DMS153 treated with DMSO at 0.1 percent for 48 hours (cell line): Measurements from ENCODE around the gene PRKG1.
"Not testable (repeated sequence)": the region's sequence is repeated elsewhere in the genome, so short reads cannot be mapped to it uniquely, and the experiment has no call there.

Source experiments
- DNase-seq: peaks from one replicate; lab custom pipeline; 2025; ENCODE audit not compliant: unreplicated experiment; lab: John Stamatoyannopoulos, UW

PRKG1 gene

GRCh38 chr10:51564896-51565510 is 490.7 kb downstream of the PRKG1 start:
- no peak for DNase-seq

- DNase-seq = no peak
Measured at GRCh38 chr10:51567271-51567670, 493.0 kb downstream of the PRKG1 start.

GRCh38 chr10:51569467-51569866 is 495.2 kb downstream of the PRKG1 start:
- DNase-seq = no peak

- no peak for DNase-seq
Measured at GRCh38 chr10:51574248-51575048, 500.2 kb downstream of the PRKG1 start.

- not testable (repeated sequence) for DNase-seq
Measured at GRCh38 chr10:51581196-51581595, 506.9 kb downstream of the PRKG1 start.

- DNase-seq = no peak
Measured at GRCh38 chr10:51583976-51584375, 509.7 kb downstream of the PRKG1 start.

- no peak for DNase-seq
Measured at GRCh38 chr10:51585742-51586141, 511.5 kb downstream of the PRKG1 start.

GRCh38 chr10:51588984-51589383 is 514.7 kb downstream of the PRKG1 start:
- DNase-seq = no peak

- no peak for DNase-seq
Measured at GRCh38 chr10:51590818-51591217, 516.5 kb downstream of the PRKG1 start.

- DNase-seq = no peak
Measured at GRCh38 chr10:51596695-51597094, 522.4 kb downstream of the PRKG1 start.

GRCh38 chr10:51599647-51600046 is 525.4 kb downstream of the PRKG1 start:
- no peak for DNase-seq

GRCh38 chr10:51602326-51602725 is 528.0 kb downstream of the PRKG1 start:
- no peak for DNase-seq

GRCh38 chr10:51604579-51604978 is 530.3 kb downstream of the PRKG1 start:
- DNase-seq = no peak

- no peak for DNase-seq
Measured at GRCh38 chr10:51606825-51607462, 532.7 kb downstream of the PRKG1 start.

GRCh38 chr10:51607463-51607835 is 533.2 kb downstream of the PRKG1 start:
- no peak for DNase-seq

GRCh38 chr10:51608211-51608610 is 533.9 kb downstream of the PRKG1 start:
- DNase-seq = no peak

GRCh38 chr10:51615764-51616298 is 541.5 kb downstream of the PRKG1 start:
- no peak for DNase-seq

- no peak for DNase-seq
Measured at GRCh38 chr10:51617576-51618235, 543.4 kb downstream of the PRKG1 start.

- DNase-seq = no peak
Measured at GRCh38 chr10:51619365-51619764, 545.1 kb downstream of the PRKG1 start.

GRCh38 chr10:51620131-51620530 is 545.8 kb downstream of the PRKG1 start:
- DNase-seq = no peak

GRCh38 chr10:51624013-51624412 is 549.7 kb downstream of the PRKG1 start:
- no peak for DNase-seq
